Loucy (cell line): ENCODE measurements around the gene MAP3K10.

Experiments used
- H2AFZ ChIP-seq: fragments of 200-600 bp; sonication (generic); 2 replicates; pipeline ENCODE4 v1.6.0; 2016; ENCODE audit warnings: antibody characterized with exemption, mild to moderate bottlenecking, low read length, moderate library complexity
- H3F3A ChIP-seq: fragments of 200-600 bp; 2 replicates; pipeline ENCODE4 v1.6.0; 2016; ENCODE audit warnings: antibody characterized with exemption, low read depth, mild to moderate bottlenecking
- H3K27me3 ChIP-seq: fragments of 200-600 bp; sonication (generic); 2 replicates; pipeline ENCODE4 v1.6.1; 2014; ENCODE audit warnings: low read length, mild to moderate bottlenecking; ENCODE audit not compliant: insufficient read depth, poor library complexity, severe bottlenecking
- H3K36me3 ChIP-seq: fragments of 200-600 bp; sonication (generic); 2 replicates; pipeline ENCODE4 v1.6.1; 2016; ENCODE audit warnings: low read length; ENCODE audit not compliant: insufficient read depth
- H3K4me1 ChIP-seq: fragments of 200-600 bp; sonication (generic); 2 replicates; pipeline ENCODE4 v1.5.1; 2014; ENCODE audit warnings: low read length, mild to moderate bottlenecking; ENCODE audit not compliant: insufficient read depth, poor library complexity, severe bottlenecking
- H3K4me2 ChIP-seq: fragments of 200-600 bp; sonication (generic); 2 replicates; pipeline ENCODE4 v1.6.0; 2014; ENCODE audit warnings: antibody characterized with exemption, low read length, low read depth, mild to moderate bottlenecking; ENCODE audit not compliant: poor library complexity, severe bottlenecking
- H3K4me3 ChIP-seq: fragments of 200-600 bp; sonication (generic); 2 replicates; pipeline ENCODE4 v1.5.1; 2014; ENCODE audit warnings: low read length, mild to moderate bottlenecking, mixed read lengths; ENCODE audit not compliant: poor library complexity, severe bottlenecking
- H3K79me2 ChIP-seq: fragments of 200-600 bp; sonication (generic); 2 replicates; pipeline ENCODE4 v1.6.1; 2014; ENCODE audit warnings: low read length; ENCODE audit not compliant: insufficient read depth
- H3K9ac ChIP-seq: fragments of 200-600 bp; sonication (generic); 2 replicates; pipeline ENCODE4 v1.6.0; 2014; ENCODE audit warnings: mild to moderate bottlenecking, low read depth, low read length, moderate library complexity; ENCODE audit not compliant: poor library complexity, severe bottlenecking
- H3K9me2 ChIP-seq: fragments of 200-600 bp; sonication (generic); replicated peaks from 2 replicates; pipeline ENCODE4 v1.6.1; 2016; ENCODE audit warnings: low read depth, low read length, mixed read lengths
- H3K9me3 ChIP-seq: fragments of 200-600 bp; sonication (generic); 2 replicates; pipeline ENCODE4 v1.6.1; 2014; ENCODE audit warnings: mild to moderate bottlenecking, antibody characterized with exemption, low read length, low read depth; ENCODE audit not compliant: insufficient read depth
- H4K20me1 ChIP-seq: fragments of 200-600 bp; sonication (generic); 2 replicates; pipeline ENCODE4 v1.6.0; 2014; ENCODE audit warnings: antibody characterized with exemption, low read length, mild to moderate bottlenecking; ENCODE audit not compliant: insufficient read depth, poor library complexity, severe bottlenecking
- CTCF ChIP-seq: fragments of 200-600 bp; sonication (generic); conservative IDR thresholded peaks from 2 replicates; pipeline ENCODE4 v1.5.1; 2014; ENCODE audit warnings: mild to moderate bottlenecking, antibody characterized with exemption, low read length
- EZH2phosphoT487 ChIP-seq: fragments of 200-600 bp; IDR thresholded peaks from 2 replicates; pipeline ENCODE4 v1.6.1; 2018; ENCODE audit warnings: antibody characterized with exemption, mild to moderate bottlenecking, moderate library complexity, borderline replicate concordance

MAP3K10 gene

GRCh38 chr19:40236366-40236765 lies 45.1 kb downstream of the MAP3K10 start:
- Histone ChIP-seq H3K9me2 (no peaks in the 10 kb centered on the region), H3K79me2 (no peaks in the 10 kb centered on the region), H3K9me3 (no peaks in the 10 kb centered on the region), H3K4me3 (no peak overlapping the region), H4K20me1 (no peaks in the 10 kb centered on the region), H3K27me3 (no peaks in the 10 kb centered on the region), H3K4me1 (no peaks in the 10 kb centered on the region), H3K9ac (no peak overlapping the region), H3K4me2 (no peak overlapping the region), H3K36me3 (peaks cover 79% of the 10 kb centered on the region; the same call in 1 of the 2 replicates), H2AFZ (no peak overlapping the region), H3F3A (no peaks in the 10 kb centered on the region)
- TF ChIP-seq EZH2phosphoT487 (no peak), CTCF (no peak)

- Histone ChIP-seq H3K79me2 (no peaks in the 10 kb centered on the region), H3K9me3 (no peaks in the 10 kb centered on the region), H3K4me3 (no peak overlapping the region), H3F3A (no peaks in the 10 kb centered on the region), H3K4me2 (no peak overlapping the region), H3K27me3 (no peaks in the 10 kb centered on the region), H3K9me2 (no peaks in the 10 kb centered on the region), H3K9ac (no peak overlapping the region), H3K4me1 (no peaks in the 10 kb centered on the region), H2AFZ (no peak overlapping the region), H3K36me3 (peaks cover 89% of the 10 kb centered on the region; the same call in 1 of the 2 replicates), H4K20me1 (no peaks in the 10 kb centered on the region)
- TF ChIP-seq EZH2phosphoT487 (no peak), CTCF (no peak)
Observed at GRCh38 chr19:40237791-40238190, 46.6 kb downstream of the MAP3K10 start.

GRCh38 chr19:40238775-40239174 lies 47.5 kb downstream of the MAP3K10 start:
- no peaks in the 10 kb centered on the region for H3K27me3 ChIP-seq
- no peaks in the 10 kb centered on the region for H3F3A ChIP-seq
- H4K20me1 ChIP-seq = no peaks in the 10 kb centered on the region
- no peaks in the 10 kb centered on the region for H3K9me2 ChIP-seq
- TF ChIP-seq CTCF (no peak), EZH2phosphoT487 (no peak)
- H3K4me2 ChIP-seq = no peak overlapping the region
- no peak overlapping the region for H2AFZ ChIP-seq
- no peaks in the 10 kb centered on the region for H3K9me3 ChIP-seq
- H3K36me3 ChIP-seq = peaks cover 79% of the 10 kb centered on the region; the same call in 1 of the 2 replicates
- no peak overlapping the region for H3K4me3 ChIP-seq
- H3K79me2 ChIP-seq = no peaks in the 10 kb centered on the region
- no peak overlapping the region for H3K9ac ChIP-seq
- no peaks in the 10 kb centered on the region for H3K4me1 ChIP-seq
